GM12873 (cell line): ENCODE measurements around the gene EGFL8.

Experiments
- CTCF ChIP-seq: IDR thresholded peaks from 2 replicates; pipeline ENCODE4 v1.5.1; 2012; ENCODE audit warnings: low read depth, mild to moderate bottlenecking, moderate library complexity, low read length, control low read depth; ENCODE audit not compliant: insufficient read depth; ENCODE audit errors: missing control alignments

EGFL8 gene

GRCh38 chr6:32123681-32124080 is 40.7 kb upstream of the EGFL8 start:
- no peak for TF ChIP-seq CTCF

- TF ChIP-seq CTCF, result no peak
These were observed 37.5 kb upstream of the EGFL8 start for GRCh38 chr6:32126880-32127279.

- no peak for TF ChIP-seq CTCF
These were observed 37.0 kb upstream of the EGFL8 start for GRCh38 chr6:32127409-32127716.

- TF ChIP-seq CTCF, result no peak
These were observed 36.4 kb upstream of the EGFL8 start, which contains the start of gene ATF6B for GRCh38 chr6:32127717-32128592. TSS of gene ATF6B (minus strand) at chr6:32128246. CDS start at chr6:32128207, 39 bp downstream.

GRCh38 chr6:32128751-32129296 is 35.6 kb upstream of the EGFL8 start:
- no peak for TF ChIP-seq CTCF

GRCh38 chr6:32129297-32130088 is 34.9 kb upstream of the EGFL8 start:
- no peak for TF ChIP-seq CTCF

- TF ChIP-seq CTCF, result no peak
These were observed 32.9 kb upstream of the EGFL8 start for GRCh38 chr6:32131439-32131948.
